A204.1 (cell line): ENCODE results near the gene OASL.
"Not testable (repeated sequence)": the region's sequence is repeated elsewhere in the genome, so short reads cannot be mapped to it uniquely, and the experiment has no call there.

Experiments used
- FAIRE-seq: peaks from 2 replicates; lab custom pipeline; 2012; peaks lifted over from hg19 to GRCh38; lab: Jason Lieb, UNC

OASL gene

DNA sequence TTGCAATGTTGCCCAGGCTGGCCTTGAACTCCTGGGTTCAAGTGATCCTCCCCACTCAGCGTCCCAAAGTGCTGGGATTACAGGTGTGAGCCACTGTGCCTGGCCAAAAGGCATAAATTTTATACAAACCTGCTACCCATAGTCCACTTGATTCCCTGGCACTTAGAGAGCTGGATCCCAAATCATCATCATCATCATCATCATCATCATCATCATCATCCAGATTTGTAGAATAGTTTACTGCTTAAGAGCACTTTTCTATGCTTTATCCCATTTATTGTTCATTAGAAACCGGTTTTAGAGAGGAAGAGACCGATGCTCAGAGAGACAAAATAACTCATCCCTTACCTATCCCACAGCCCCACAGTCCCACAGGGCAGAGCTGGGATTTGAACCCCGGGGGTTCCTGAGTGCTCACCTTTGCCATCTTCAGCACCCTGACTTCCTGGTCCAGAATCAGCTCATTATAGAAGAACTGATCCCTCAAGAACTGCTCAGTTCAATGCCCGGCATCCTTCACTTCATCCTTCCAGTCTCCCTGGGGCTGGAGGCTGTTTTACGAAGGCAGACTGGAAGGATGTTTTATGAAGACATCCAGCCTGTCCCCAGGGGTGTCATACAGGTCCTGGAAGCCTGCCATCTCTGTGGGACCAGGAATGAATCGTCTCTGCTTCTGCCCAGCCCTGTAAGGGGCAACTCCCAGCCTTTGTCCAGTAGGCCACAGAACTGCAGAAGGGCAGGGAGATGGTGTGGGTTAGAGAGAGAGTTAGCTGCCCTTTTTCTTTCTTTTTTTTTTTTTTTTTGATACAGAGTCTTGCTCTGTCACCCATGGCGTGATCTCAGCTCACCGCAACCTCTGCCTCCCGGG is 20.2 kb upstream of the OASL start:
- FAIRE-seq, result no peak

DNA sequence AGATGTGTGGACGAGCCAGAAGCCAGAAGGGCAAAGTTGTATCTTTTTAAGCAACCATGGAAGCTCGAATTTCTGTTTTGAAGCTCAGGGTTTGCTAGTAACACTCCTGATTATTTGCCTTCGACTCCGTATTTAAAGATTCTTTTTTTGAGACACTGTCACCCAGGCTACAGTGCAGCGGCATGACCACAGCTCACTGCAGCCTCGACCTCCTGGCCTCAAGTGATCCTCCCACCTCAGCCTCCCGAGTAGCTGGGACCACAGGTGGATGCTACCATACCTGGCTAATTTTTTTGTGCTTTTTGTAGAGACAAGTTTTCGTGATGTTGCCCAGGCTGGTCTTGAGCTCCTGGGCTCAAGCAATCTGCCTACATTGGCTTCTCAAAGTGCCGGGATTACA is 18.7 kb upstream of the OASL start:
- no peak for FAIRE-seq

DNA sequence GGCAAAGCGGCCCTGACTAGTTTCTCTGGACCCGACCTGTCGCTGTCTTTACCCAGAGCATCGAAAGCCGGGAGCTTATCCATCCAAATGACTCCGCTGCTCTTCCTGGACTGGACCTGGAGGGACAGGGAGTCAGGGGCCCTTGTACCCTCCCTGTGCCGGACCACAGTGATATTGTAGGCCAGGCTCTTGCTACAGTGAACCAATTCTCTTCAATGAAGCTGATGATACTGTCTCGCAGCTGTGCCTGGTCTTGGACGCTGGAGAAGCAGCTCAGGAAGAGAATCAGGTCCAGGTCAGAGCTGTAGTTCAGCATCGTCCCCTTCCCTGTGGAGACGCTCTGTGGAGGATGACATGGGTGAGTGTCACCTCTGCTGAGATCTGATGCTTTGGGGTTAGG is 14.7 kb upstream of the OASL start:
- no peak for FAIRE-seq

DNA sequence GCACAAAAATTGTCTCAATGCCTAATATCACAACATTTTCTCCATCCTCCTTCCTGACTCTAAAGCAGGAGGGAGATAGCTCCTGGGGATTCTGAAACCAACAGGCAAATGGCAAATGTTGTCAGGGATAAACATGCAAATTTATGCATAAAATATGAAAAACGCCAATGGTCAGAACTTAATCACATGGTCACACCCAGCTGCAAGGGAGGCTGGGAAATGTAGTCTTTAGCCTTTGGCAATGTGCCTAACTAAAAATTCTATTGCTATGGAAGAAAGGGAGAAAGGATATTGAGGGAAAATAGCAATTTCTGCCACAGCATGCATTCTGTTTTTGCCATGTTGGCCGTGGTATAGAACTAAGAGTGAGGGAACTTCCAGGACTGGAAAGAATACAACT is 11.7 kb upstream of the OASL start:
- no peak for FAIRE-seq

DNA sequence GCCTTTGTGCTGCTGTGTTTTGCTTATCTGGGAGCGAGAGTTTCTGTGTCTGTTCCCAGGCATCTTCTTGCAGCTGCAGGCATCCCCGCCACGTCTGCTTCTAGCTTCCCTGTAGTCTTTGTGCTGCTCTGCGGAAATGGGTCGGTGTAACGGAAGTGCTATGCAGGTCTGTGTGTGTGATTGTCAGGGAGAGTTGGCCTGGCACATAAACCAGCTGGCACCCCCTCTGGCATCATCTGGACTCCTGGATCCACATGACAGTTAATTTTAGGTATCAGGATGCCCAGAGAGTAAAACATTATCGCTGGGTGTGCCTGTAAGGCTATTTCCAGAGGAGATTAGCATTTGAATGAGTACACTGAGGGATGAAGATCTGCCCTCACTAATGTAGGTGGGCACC is 9.4 kb upstream of the OASL start:
- no peak for FAIRE-seq

DNA sequence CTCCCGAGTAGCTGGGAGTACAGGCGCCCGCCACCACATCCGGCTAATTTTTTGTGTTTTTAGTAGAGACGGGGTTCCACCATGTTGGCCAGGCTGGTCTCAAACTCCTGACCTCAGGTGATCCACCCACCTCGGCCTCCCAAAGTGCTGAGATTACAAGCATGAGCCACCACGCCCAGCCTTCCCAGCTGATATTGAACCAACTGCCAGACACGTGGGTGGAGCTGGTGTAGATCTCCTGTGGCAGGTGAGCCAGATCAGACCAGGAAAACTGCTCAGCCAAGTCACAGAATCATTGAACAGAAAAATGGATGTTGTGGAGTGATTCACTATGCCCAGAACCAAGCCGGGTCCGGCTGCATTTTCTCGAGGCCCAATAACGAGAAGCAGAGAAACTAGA is 8.4 kb upstream of the OASL start:
- FAIRE-seq, result not testable (repeated sequence)

DNA sequence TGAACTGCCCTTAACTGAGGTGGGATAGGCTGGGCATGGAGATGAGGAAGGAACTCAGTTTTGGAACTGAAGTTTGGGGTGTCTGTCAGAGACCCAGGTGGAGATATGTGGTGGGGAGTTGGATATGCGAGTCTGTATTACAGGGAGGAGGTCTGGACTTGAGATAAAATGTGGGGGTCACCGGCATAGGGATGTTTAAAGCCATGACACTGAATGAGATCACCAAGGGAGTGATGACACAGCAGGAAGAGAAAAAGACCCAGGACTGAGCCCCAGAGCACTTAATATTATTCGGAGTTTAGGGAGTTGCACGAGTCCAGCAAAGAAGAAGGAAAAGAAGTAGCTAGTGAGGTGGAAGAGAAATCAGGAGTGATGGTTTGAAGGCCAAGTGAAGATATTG is 4.0 kb upstream of the OASL start:
- no peak for FAIRE-seq

DNA sequence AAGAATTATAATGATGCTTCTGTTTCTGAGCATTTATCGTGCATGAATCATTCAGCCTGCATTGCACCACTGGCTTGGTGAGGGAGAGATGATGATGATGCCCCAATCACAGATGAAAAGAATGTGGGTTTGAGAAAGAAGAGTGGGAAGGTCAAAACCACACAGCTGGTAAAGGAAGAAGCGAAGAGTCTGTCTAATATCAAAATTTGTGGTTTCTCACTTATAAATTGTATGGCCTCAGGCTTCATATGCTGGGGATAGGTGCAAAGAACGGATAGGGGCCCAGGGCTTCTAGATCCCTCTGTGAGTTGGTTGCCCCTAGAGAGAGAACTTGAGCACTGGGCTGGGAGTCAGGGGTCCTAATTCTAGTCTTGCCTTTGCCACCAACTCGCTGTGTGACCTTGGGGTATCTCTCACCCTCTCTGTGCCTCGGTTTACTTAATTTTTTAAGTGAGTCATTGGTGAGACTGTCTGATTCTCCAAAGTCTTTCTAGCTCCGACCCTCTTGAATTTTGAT is 2.2 kb downstream of the OASL start:
- FAIRE-seq, result no peak

DNA sequence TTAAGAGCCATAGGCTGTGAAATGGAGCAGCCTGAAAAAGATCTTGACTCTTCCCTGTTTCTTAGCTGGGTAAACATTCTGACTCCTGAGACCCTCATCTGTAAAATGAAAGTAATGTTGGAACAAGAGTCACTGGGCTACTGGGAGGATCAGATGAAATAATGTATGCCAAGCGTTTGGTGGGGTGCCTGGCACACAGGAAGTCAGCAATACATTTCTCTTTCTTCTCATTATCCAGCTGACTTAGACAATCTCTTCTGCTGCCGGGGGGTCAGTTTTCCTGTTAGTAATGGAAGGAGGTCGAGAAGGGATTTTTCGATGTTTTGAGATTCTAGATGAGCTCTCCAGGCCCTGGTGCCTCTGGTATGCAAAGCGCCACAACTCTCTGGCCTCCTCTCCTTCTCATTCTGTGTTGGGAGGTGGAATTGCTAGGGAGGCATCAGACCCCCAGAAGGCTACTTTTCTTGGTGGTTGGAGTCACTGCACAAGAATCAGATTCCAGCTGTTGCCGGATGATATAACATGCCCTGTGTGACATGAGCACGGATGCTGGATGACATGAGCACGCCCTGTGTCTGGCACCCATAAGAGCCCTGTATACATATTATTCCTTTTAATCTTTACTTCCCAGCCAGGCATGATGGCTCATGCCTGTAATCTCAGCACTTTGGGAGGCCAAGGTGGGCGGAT is 4.3 kb downstream of the OASL start:
- FAIRE-seq, result no peak

DNA sequence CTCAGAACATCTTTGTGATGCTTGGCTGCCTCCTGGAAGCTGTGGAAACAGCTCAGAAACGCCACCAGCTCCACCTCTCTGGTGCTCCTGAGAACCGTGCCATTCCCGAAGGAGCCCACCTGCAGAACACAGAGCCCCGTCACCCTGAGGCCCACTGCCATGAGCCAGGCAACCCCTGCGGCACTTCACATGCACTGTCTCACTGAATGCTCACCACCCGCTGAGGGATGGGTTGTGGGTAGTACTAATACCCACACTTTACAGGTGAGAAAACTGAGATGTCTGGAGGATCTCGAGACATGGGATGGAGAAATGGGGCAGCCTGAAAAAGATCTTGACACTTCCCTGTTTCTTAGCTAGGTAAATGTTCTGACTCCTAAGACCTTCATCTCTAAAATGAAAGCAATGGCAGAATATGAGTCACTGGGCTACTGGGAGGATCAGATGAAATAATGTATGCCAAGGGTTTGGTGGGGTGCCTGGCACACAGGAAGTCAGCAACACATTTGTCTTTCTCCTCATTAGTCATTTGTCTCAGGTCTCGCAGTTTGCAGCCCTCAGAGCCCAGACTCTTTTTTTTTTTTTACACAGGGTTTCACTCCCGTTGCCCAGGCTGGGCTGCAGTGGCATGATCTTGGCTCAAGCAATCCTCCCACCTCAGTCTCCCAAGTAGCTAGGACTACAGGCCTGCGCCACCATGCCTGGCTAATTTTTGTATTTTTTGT is 5.3 kb downstream of the OASL start:
- no peak for FAIRE-seq

DNA sequence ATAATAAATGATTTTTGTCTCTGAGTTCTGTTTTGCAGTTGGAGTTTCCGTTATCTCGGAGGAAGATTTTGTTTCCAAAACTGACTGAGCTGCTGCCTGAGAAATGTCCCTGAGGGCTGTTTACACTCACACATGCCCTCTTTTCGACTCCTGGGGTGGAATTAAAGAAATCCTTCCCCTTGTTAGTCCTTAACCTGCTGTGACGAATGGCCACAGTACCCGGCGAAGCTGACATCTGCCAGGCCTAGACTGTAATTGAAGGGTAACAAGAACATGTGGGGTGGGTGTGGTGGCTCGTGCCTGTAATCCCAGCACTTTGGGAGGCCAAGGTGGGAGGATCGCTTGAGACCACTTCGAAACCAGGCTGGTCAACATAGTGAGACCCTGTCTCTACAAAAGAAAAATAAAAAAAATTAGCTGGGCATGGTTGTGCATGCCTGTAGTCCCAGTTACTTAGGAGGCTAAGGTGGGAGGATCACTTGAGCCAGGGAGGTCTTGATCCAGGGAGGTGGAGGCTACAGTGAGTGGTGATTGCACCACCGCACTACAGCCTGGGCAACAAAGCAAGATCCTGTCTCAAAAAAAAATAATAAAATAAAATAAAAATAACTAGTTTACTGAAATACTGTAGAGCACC is 8.4 kb downstream of the OASL start:
- no peak for FAIRE-seq

DNA sequence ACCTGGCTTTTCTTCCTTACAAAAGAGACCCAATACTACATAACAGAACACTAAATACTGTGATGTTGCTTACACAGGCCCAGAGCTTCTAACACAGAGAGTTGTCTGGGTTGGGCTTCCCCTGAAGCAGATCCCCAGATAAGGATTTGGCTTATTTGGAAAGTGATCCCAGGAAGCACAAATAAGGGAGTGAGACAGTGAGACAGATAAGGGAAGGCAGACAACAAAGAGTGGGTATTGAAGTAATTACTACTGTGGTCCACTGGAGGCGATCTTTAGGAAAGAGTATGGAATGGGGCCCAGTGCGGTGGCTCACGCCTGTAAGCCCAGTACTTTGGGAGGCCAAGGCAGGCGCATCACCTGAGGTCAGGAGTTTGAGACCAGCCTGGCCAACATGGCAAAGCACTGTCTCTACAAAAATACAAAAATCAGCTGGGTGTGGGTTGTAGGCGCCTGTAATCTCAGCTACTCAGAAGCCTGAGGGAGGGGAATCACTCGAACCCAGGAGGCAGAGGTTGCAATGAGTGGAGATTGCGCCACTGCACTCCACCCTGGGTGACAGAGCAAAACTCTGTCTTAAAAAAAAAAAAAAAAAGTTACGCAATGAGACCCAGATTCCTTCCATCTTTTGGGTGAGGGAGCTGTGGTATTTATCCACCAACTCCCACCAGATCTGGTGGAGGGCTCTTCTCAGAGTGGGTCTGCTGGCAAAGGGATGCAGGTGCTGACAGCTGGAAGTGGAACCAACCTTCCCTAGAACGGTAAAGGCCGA is 12.6 kb downstream of the OASL start:
- no peak for FAIRE-seq

DNA sequence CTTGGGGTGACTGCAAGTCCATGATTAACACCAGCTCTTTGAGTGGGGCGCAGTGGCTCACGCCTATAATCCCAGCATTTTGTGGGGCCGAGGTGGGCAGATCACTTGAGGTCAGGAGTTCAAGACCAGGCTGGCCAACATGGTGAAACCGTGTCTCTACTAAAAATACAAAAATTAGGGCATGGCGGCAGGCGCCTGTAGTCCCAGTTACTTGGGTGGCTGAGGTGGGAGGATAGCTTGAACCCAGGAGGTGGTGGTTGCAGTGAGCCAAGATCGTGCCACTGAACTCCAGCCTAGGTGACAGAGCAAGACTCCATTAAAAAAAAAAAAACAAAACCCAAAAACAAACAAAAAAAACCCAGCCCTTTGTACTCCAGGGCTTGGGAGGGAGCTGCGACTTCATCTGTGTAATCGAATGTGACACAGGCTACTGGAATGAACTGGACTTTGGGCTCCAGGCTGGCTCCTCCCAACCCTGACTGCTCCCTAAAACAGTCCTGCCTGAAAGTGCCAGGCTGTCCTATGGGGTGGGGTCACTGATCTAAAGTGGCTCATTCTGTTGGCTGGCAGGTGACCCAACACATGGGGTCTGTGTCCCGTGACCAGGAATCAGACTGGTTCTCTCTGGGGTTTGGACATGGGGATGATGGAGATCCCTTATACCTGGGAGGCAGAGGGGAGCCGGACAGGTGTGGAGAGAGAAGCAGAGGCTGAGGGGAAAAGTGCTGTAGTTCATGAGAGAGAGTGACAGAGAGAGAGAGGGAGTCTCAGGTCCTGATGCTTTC is 13.4 kb downstream of the OASL start:
- no peak for FAIRE-seq

DNA sequence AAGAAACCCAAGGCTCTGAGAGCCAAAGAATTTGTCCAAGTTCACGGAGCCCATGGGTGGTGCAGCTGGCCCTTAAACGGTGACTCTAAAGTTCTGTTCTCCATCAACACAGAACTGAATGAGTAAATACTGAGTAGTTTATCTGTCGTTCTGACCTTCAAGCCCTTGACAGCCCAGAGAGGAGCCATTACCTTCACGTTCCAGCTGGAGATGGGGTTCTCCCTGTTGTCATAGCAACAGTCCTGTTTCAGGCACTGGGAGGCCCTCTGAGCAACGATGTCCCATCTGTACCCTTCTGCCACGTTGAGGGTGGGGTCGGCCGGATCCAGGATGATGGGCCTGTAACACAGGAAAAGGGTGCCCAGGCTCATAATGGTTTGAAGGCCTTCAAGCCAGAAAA is 15.2 kb downstream of the OASL start:
- no peak for FAIRE-seq

DNA sequence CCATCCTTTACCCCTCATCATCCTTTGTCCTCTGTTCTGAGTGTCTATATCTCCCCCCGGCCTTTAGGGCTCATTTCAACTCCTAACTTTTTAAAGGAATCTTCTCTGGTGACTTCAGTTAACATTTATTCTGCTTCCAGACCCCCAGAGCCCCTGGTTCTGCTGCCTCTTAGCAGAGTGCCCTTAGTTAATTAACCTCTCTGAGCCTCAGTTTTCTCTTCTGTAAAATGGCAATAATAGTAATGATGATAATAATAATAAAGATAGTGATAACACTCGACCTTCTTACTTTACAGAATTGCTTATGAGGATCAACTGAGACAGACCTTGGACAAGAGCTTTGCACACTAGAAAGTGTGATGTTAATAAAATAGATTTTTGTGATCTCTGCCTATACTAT is 16.3 kb downstream of the OASL start:
- FAIRE-seq, result no peak

DNA sequence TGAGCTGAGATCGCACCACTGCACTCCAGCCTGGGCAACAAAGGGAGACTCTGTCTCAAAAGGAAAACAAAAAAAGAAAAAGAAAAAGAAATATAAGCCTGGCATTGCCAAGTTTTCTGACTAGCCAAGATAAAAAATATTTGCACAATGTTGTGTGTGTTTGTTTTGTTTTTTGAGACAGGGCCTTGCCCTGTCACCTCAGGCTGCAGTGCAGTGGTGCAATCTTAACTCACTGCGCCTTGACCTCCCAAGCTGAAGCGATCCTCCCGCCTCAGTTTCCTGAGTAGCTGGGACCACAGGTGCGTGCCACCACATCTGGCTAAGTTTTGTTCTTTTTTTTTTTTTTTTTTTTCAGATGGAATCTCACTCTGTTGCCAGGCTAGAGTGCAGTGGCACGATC is 17.3 kb downstream of the OASL start:
- no peak for FAIRE-seq

DNA sequence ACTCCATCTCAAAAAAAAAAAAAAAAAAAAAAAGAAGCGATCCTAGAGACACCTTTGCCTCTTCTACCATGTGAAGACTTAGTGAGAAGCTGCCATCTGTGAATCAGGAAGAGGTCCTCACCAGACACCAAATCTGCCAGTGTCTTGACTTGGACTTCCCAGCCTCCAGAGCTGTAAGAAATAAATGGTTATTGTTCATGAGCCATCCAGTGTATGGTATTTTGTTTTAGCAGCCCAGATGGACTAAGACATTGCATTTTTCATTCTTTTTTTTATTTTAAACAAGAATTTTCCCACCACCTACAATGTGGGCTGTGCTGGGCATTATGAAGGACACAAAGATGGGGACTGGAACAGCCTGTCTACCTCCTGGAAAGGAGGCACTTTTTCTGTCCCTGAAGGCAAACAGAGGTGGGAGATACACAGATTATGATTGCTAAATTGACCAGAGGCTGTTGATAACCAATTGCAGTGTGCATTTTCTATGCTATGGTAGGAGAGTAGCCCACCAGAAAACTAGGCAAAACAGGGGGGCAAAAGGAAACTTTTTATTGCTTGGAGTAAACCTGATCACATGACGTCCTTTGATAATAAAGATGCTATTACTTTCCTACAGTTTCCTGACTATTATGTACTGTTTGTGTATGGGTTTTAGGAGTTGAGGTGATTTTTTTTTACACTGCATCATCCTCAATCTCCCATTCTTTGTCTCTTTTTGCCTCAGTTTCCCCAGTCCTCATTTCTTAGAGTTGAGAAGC is 20.0 kb downstream of the OASL start:
- no peak for FAIRE-seq

DNA sequence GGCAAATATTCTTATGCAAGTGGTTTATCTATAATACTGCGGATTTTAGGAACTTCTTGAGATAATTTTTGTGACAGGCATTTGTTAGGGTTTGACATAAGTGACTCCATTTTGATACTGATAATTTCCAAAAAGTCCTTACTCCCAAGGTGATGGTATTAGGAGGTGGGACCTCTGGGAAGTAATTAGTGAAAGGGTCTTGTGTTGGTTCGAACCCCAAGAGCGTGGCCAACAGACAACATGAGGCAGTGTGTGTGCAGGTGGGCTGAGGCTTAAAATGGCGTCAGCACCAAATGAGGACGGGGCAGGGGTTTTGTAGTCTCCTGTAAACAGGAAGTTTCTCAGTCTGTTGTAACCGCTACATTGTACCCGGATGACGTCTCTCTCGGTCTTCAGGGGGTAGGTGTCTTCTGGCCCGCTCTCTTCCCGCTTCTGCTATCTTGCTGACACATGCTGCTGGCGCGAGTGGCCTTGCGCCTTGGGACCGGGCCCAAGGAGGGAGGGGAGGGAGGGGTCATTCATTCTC is 21.0 kb downstream of the OASL start:
- no peak for FAIRE-seq

DNA sequence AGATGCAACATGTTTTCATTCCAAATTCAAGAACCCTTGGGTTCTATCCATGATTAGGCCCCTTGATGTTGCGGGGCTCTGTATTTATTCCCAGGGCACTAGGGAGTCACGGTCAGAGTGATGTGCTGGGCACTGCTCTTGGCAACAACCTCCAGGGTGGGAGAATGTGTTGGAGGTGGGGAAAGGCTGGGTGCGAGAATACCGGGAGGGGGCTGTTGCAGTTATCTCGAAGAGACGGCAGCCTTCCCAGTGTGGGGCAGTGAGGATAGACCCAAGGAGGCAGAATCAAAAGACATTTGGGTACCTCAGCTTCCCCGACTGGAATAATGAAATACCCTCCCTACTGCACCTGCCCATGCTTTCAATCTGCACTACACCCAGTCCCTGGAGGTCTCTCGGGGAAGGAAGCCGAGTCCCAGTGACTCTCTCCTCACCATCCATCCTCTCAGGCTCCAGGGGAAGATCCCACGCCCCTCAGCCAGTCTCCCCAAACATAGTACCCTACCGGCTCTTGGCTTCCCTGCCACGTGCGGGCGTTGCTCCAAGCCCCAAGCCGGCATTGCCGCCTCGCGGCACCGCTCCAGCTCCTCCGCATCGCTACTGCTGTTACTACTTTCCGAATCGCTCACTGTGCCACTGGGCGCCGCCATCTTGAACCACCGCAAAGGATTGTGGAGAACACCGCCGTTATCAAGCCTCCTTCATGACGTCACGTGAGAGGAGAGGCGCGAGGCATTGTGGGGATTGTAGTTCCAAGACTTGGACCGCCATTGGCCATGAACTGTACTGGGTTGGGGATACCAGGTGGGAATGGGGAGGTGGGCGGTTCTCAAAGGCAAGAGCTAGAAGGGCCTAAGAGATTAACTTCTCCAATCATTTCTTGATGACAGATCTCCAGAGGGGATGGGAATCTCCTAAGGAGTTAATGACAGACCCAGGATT is 22.9 kb downstream of the OASL start, which contains the start of gene C12orf43:
TSS of gene C12orf43 (minus strand) at position 663 of the 942 bp plus-strand sequence. CDS start at position 650, 13 bp downstream.
- FAIRE-seq, result peak; percentile 69
